IMR-90 (cell line): ENCODE data around the gene SRPK3. TPM values are rescaled to one million over a fixed set of nuclear protein-coding genes. Genes with fewer than 3 reads are reported as not detected.

Experiments used
- ATAC-seq: fragments of 200-7000 bp; cut with Tn5 transposase; 2 replicates; pipeline ENCODE4 v1.9.1; 2020; ENCODE audit warnings: low read depth, mild to moderate bottlenecking, moderate library complexity
- BruUV-seq: library from RNA; stranded (reverse); fragments of 400-500 nt; replicated peaks from 2 replicates; lab custom pipeline; 2021; lab: Mats Ljungman, UMichigan
- CTCF ChIA-PET: fragments of 300-600 bp; formaldehyde crosslinking; extraction: SDS; loops from one replicate; lab custom pipeline; 2021; ENCODE audit warnings: antibody characterized with exemption; lab: Yijun Ruan, JAX
- POLR2A ChIA-PET: fragments of 300-600 bp; sonication (Branson Sonifier 250); formaldehyde crosslinking; loops from one replicate; lab custom pipeline; 2022; ENCODE audit warnings: antibody characterized with exemption; ENCODE audit not compliant: unreplicated experiment; lab: Charles Lee
- DNase-seq: peaks from one replicate; pipeline ENCODE4 v3.0.0; 2013
- H2AFZ ChIP-seq: replicated peaks from 2 replicates; pipeline ENCODE3; 2013; ENCODE audit warnings: low read length, mild to moderate bottlenecking; ENCODE audit not compliant: poor library complexity
- H2AK5ac ChIP-seq: 2 replicates; pipeline ENCODE4 v1.6.1; 2013; ENCODE audit warnings: low read depth, low read length, inconsistent platforms
- H2AK9ac ChIP-seq: replicated peaks from 2 replicates; pipeline ENCODE3; 2013; ENCODE audit warnings: mild to moderate bottlenecking, low read depth, low read length, moderate library complexity; ENCODE audit not compliant: poor library complexity
- H2BK120ac ChIP-seq: 2 replicates; pipeline ENCODE4 v1.6.1; 2013; ENCODE audit warnings: low read depth, low read length, inconsistent platforms
- H2BK15ac ChIP-seq: 3 replicates; pipeline ENCODE4 v1.6.1; 2013; ENCODE audit warnings: low read depth, low read length, inconsistent platforms
- H2BK20ac ChIP-seq: 2 replicates; pipeline ENCODE4 v1.6.1; 2013; ENCODE audit warnings: low read depth, mild to moderate bottlenecking, inconsistent platforms, low read length, moderate library complexity
- H2BK5ac ChIP-seq: 2 replicates; pipeline ENCODE4 v1.6.1; 2013; ENCODE audit warnings: mild to moderate bottlenecking, low read depth, low read length, inconsistent platforms; ENCODE audit not compliant: poor library complexity, severe bottlenecking
- H3K14ac ChIP-seq: replicated peaks from 2 replicates; pipeline ENCODE4 v1.6.1; 2013; ENCODE audit warnings: low read depth, low read length, inconsistent platforms
- H3K18ac ChIP-seq: 2 replicates; pipeline ENCODE4 v1.6.1; 2013; ENCODE audit warnings: low read depth, low read length, control low read depth
- H3K23ac ChIP-seq: 2 replicates; pipeline ENCODE4 v1.6.1; 2013; ENCODE audit warnings: low read depth, low read length, inconsistent platforms
- H3K27ac ChIP-seq: 2 replicates; pipeline ENCODE4 v1.5.1; 2013; ENCODE audit warnings: mild to moderate bottlenecking, control low read depth, low read length; ENCODE audit not compliant: insufficient read depth
- H3K27me3 ChIP-seq: 2 replicates; pipeline ENCODE4 v1.6.1; 2013; ENCODE audit warnings: low read length; ENCODE audit not compliant: control insufficient read depth, insufficient read depth
- H3K36me3 ChIP-seq: 2 replicates; pipeline ENCODE4 v1.6.1; 2013; ENCODE audit warnings: low read length, mixed read lengths; ENCODE audit not compliant: control insufficient read depth, insufficient read depth
- H3K4ac ChIP-seq: 2 replicates; pipeline ENCODE4 v1.6.1; 2013; ENCODE audit warnings: low read depth, low read length, inconsistent platforms
- H3K4me1 ChIP-seq: 2 replicates; pipeline ENCODE4 v1.6.1; 2013; ENCODE audit warnings: low read length, mixed read lengths; ENCODE audit not compliant: control insufficient read depth, insufficient read depth
- H3K4me2 ChIP-seq: 2 replicates; pipeline ENCODE4 v1.6.1; 2013; ENCODE audit warnings: low read depth, mild to moderate bottlenecking, control low read depth, low read length, moderate library complexity
- H3K4me3 ChIP-seq: 2 replicates; pipeline ENCODE4 v1.5.1; 2013; ENCODE audit warnings: low read depth, mild to moderate bottlenecking, control low read depth, low read length, moderate library complexity; ENCODE audit not compliant: insufficient read depth
- H3K56ac ChIP-seq: 2 replicates; pipeline ENCODE4 v1.6.1; 2013; ENCODE audit warnings: low read length, inconsistent platforms; ENCODE audit not compliant: insufficient read depth; ENCODE audit errors: extremely low read depth
- H3K79me1 ChIP-seq, 2 experiments: 2 replicates each; pipeline ENCODE4 v1.6.1; 2013; ENCODE audit warnings: low read length in 2 of 2, inconsistent platforms in 1 of 2, low read depth in 1 of 2
- H3K9ac ChIP-seq: 2 replicates; pipeline ENCODE4 v1.6.1; 2013; ENCODE audit warnings: low read depth, low read length, control low read depth
- H3K9me1 ChIP-seq: 2 replicates; pipeline ENCODE4 v1.6.1; 2013; ENCODE audit warnings: low read length, inconsistent platforms; ENCODE audit not compliant: insufficient read depth
- H3K9me3 ChIP-seq: 2 replicates; pipeline ENCODE4 v1.6.1; 2013; ENCODE audit warnings: low read length; ENCODE audit not compliant: control insufficient read depth, insufficient read depth
- H4K20me1 ChIP-seq: 2 replicates; pipeline ENCODE4 v1.6.1; 2013; ENCODE audit warnings: low read length, inconsistent platforms; ENCODE audit not compliant: insufficient read depth
- H4K5ac ChIP-seq: 2 replicates; pipeline ENCODE4 v1.6.1; 2013; ENCODE audit warnings: mild to moderate bottlenecking, low read depth, low read length, control low read depth
- H4K8ac ChIP-seq, 2 experiments: 2 replicates each; pipeline ENCODE4 v1.6.1; 2013; ENCODE audit warnings: low read depth in 2 of 2, low read length in 2 of 2, control low read depth in 1 of 2, inconsistent platforms in 1 of 2
- H4K91ac ChIP-seq: 2 replicates; pipeline ENCODE4 v1.6.1; 2013; ENCODE audit warnings: low read depth, low read length, inconsistent platforms; ENCODE audit not compliant: insufficient read depth
- BHLHE40 ChIP-seq: fragments of 150-350 bp; IDR thresholded peaks from 2 replicates; pipeline ENCODE4 v1.6.1; 2016; ENCODE audit warnings: mild to moderate bottlenecking, low read depth, low read length
- CHD1 ChIP-seq: IDR thresholded peaks from 2 replicates; pipeline ENCODE4 v1.6.1; 2012; ENCODE audit warnings: low read depth, low read length, improper control_type of control experiment
- CTCF ChIP-seq: conservative IDR thresholded peaks from 2 replicates; pipeline ENCODE4 v1.5.1; 2012; ENCODE audit warnings: mild to moderate bottlenecking, low read depth, low read length, improper control_type of control experiment
- ELK1 ChIP-seq: fragments of 150-350 bp; IDR thresholded peaks from 2 replicates; pipeline ENCODE4 v1.6.1; 2016; ENCODE audit warnings: low read depth, mild to moderate bottlenecking, low read length, moderate library complexity, borderline replicate concordance
- FOS ChIP-seq: fragments of 150-350 bp; IDR thresholded peaks from 2 replicates; pipeline ENCODE4 v1.6.1; 2016; ENCODE audit warnings: low read depth, low read length
- MAFK ChIP-seq: IDR thresholded peaks from 2 replicates; pipeline ENCODE4 v1.6.1; 2012; ENCODE audit warnings: low read depth, low read length, improper control_type of control experiment
- MAZ ChIP-seq: IDR thresholded peaks from 2 replicates; pipeline ENCODE4 v1.6.1; 2012; ENCODE audit warnings: low read depth, mild to moderate bottlenecking, low read length, improper control_type of control experiment, moderate library complexity, borderline replicate concordance
- NFE2L2 ChIP-seq: fragments of 150-350 bp; IDR thresholded peaks from 2 replicates; pipeline ENCODE4 v1.6.1; 2016; ENCODE audit warnings: low read depth, mild to moderate bottlenecking, low read length
- POLR2A ChIP-seq: IDR thresholded peaks from 2 replicates; pipeline ENCODE4 v1.6.1; 2012; ENCODE audit warnings: mild to moderate bottlenecking, low read depth, low read length
- RCOR1 ChIP-seq: IDR thresholded peaks from 2 replicates; pipeline ENCODE4 v1.6.1; 2012; ENCODE audit warnings: mild to moderate bottlenecking, low read length, improper control_type of control experiment; ENCODE audit not compliant: insufficient replicate concordance
- USF2 ChIP-seq: fragments of 150-350 bp; IDR thresholded peaks from 2 replicates; pipeline ENCODE4 v1.6.1; 2017; ENCODE audit warnings: mild to moderate bottlenecking, antibody characterized with exemption, low read length, low read depth
- WGBS, 2 experiments: methylation state at CpG; one replicate each; pipeline versions ENCODE4 v1.1.5 to v1.1.7; 2013; ENCODE audit warnings: missing lambda C conversion rate in 2 of 2; ENCODE audit not compliant: insufficient read length in 1 of 2; ENCODE audit errors: extremely low coverage in 2 of 2; 5-methylcytosine and 5-hydroxymethylcytosine counted together
- dilution Hi-C: fragments of 300-500 bp; cut with HindIII; formaldehyde crosslinking; loops from one replicate; pipeline ENCODE4 v1.14.3; 2018; ENCODE audit warnings: low sequenced_read_pairs; ENCODE audit not compliant: unreplicated experiment
- in situ Hi-C: fragments of 300-500 bp; cut with MboI; formaldehyde crosslinking; loops from 3 replicates; pipeline ENCODE4 v1.14.3; 2019; ENCODE audit warnings: low sequenced_read_pairs, inconsistent platforms, mixed read lengths
- intact Hi-C: fragments of 100-400 bp; cut with micrococcal nuclease; formaldehyde crosslinking; loops from 2 replicates; pipeline ENCODE4 v1.10.0; 2022
- polyA plus RNA-seq, 3 experiments: library from polyadenylated mRNA; depleted of rRNA; stranded (reverse); fragments of >200 nt; gene quantifications; 2 replicates each; pipeline ENCODE4 v1.2.3, GENCODE V29; 2012; ENCODE audit warnings: low replicate concordance in 1 of 3
- total RNA-seq: library from RNA; depleted of rRNA; stranded (reverse); fragments of >200 nt; gene quantifications from 2 replicates; pipeline ENCODE4 v1.2.3, GENCODE V29; 2012

Gene SRPK3
- total and polyA plus RNA-seq, 2 of the 4 experiments (the other 2 are of a cell fraction) = 0.36 to 0.70 TPM

- no peak for TF ChIP-seq MAZ
These were observed 37.9 kb downstream of the SRPK3 start (continued) for GRCh38 chrX:153818571-153819383.

GRCh38 chrX:153819384-153820040, 38.7 kb downstream of the SRPK3 start:
- H2BK20ac ChIP-seq = no peak overlapping the region
- H3K4me2 ChIP-seq = peak overlapping the region; percentile 14; the same call in 1 of the 2 replicates
- no TSS peak for BruUV-seq
- H2AK9ac ChIP-seq = peak overlapping the region; percentile 9
- no peak overlapping the region for H3K23ac ChIP-seq
- no peak overlapping the region for H2BK5ac ChIP-seq
- H4K5ac ChIP-seq = no peak overlapping the region
- H3K4me3 ChIP-seq = peak overlapping the region; percentile 42
- 54% methylated on average over 7 of the region's 23 CpGs; no CpG with 5 or more reads in 1 of the 2 experiments for WGBS, 2 experiments
- no peaks in the 10 kb centered on the region for H4K20me1 ChIP-seq
- intact Hi-C loops (no loop called here), dilution Hi-C loops (no loop called here), in situ Hi-C loops (no loop called here)
- H3K4me1 ChIP-seq = no peaks in the 10 kb centered on the region
- 0 out of 4 replicates have a peak overlapping the region, but pooled peaks of 1 of the 2 experiments have one; percentile 39 for H4K8ac ChIP-seq
- H2AK5ac ChIP-seq = no peak overlapping the region
- H3K9me1 ChIP-seq = no peaks in the 10 kb centered on the region
- H3K56ac ChIP-seq = no peak overlapping the region
- ChIA-PET CTCF (no interaction called here), POLR2A (no interaction called here)
- H3K9me3 ChIP-seq = 0 out of 2 replicates have a peak, but pooled peaks cover 2% of the 10 kb centered on the region
- no peak overlapping the region for H3K18ac ChIP-seq
- DNase-seq (no peak), ATAC-seq (peak; percentile 19; the same call in 1 of the 2 replicates)
- H3K4ac ChIP-seq = no peak overlapping the region
- H4K91ac ChIP-seq = no peak overlapping the region
- H2BK15ac ChIP-seq = no peak overlapping the region
- peaks cover 16% of the 10 kb centered on the region for H3K27me3 ChIP-seq
- H2BK120ac ChIP-seq = no peak overlapping the region
- no peaks in the 10 kb centered on the region for H3K36me3 ChIP-seq
- no peaks in the 10 kb centered on the region for H3K79me1 ChIP-seq
- H3K9ac ChIP-seq = no peak overlapping the region
- H2AFZ ChIP-seq = peak overlapping the region; percentile 66
- H3K14ac ChIP-seq = no peak overlapping the region
- no peak overlapping the region for H3K27ac ChIP-seq
- TF ChIP-seq NFE2L2 (no peak), CHD1 (no peak), RCOR1 (no peak), USF2 (no peak), MAFK (no peak), MAZ (no peak), POLR2A (no peak), FOS (no peak), CTCF (no peak), BHLHE40 (no peak), ELK1 (no peak)
